Measurements from ENCODE around the gene KIF20B. TPM values are rescaled to one million over a fixed set of nuclear protein-coding genes. Genes with fewer than 3 reads are reported as not detected.
"Not testable (repeated sequence)": the region's sequence is repeated elsewhere in the genome, so short reads cannot be mapped to it uniquely, and the experiment has no call there.

KIF20B gene
- total RNA-seq, 1 donor = 25.8 TPM

GRCh38 chr10:89755374-89755773 lies 54.0 kb downstream of the KIF20B start:
- TF ChIP-seq, protein P1, sequence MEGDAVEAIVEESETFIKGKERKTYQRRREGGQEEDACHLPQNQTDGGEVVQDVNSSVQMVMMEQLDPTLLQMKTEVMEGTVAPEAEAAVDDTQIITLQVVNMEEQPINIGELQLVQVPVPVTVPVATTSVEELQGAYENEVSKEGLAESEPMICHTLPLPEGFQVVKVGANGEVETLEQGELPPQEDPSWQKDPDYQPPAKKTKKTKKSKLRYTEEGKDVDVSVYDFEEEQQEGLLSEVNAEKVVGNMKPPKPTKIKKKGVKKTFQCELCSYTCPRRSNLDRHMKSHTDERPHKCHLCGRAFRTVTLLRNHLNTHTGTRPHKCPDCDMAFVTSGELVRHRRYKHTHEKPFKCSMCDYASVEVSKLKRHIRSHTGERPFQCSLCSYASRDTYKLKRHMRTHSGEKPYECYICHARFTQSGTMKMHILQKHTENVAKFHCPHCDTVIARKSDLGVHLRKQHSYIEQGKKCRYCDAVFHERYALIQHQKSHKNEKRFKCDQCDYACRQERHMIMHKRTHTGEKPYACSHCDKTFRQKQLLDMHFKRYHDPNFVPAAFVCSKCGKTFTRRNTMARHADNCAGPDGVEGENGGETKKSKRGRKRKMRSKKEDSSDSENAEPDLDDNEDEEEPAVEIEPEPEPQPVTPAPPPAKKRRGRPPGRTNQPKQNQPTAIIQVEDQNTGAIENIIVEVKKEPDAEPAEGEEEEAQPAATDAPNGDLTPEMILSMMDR (IDR thresholded peaks at IDR 0.05; ENCODE audit: insufficient read depth, low read length) = no peak
- H3K4me3 ChIP-seq (ENCODE audit: low read depth, low read length) = no peak overlapping the region
- DNase-seq (ENCODE audit: low read depth) = no peak

- no peak overlapping the region for H3K4me3 ChIP-seq (ENCODE audit: low read depth, low read length)
- TF ChIP-seq, protein P1 (IDR thresholded peaks at IDR 0.05; ENCODE audit: insufficient read depth, low read length) = no peak
- DNase-seq (ENCODE audit: low read depth) = no peak
Observed at GRCh38 chr10:89759531-89759930, 58.1 kb downstream of the KIF20B start.

- not testable (repeated sequence) for DNase-seq (ENCODE audit: low read depth); H3K4me3 ChIP-seq (ENCODE audit: low read depth, low read length)
Observed at GRCh38 chr10:89763671-89764070, 62.3 kb downstream of the KIF20B start.

GRCh38 chr10:89771684-89772083 lies 70.3 kb downstream of the KIF20B start:
- TF ChIP-seq, protein P1 (IDR thresholded peaks at IDR 0.05; ENCODE audit: insufficient read depth, low read length) = no peak
- DNase-seq (ENCODE audit: low read depth) = no peak
- H3K4me3 ChIP-seq (ENCODE audit: low read depth, low read length) = no peak overlapping the region

DNA sequence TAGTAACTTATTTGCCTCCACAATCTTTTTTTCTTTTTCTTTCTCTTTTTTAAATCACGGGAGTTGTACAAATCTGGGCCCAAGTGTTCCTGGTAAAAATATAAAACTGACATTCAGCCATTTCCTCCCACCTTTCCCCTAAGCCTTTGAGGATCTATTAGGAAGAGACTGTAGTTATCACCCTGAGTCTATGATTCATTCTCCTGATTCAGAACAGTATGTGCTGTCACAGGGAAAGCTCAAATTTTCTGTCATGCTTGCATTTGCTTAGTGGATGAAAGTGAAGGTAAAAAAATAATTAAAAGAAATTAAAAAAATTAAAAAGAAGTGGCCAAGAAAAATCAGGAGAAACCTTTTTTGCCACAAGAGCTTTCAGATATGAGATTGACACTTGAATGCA lies 71.7 kb downstream of the KIF20B start:
- TF ChIP-seq, protein P1 (IDR thresholded peaks at IDR 0.05; ENCODE audit: insufficient read depth, low read length) = no peak
- DNase-seq (ENCODE audit: low read depth) = no peak
- H3K4me3 ChIP-seq (ENCODE audit: low read depth, low read length) = no peak overlapping the region

- DNase-seq (ENCODE audit: low read depth) = no peak
- H3K4me3 ChIP-seq (ENCODE audit: low read depth, low read length) = no peak overlapping the region
- TF ChIP-seq, protein P1 (IDR thresholded peaks at IDR 0.05; ENCODE audit: insufficient read depth, low read length) = no peak
Observed at GRCh38 chr10:89776665-89777064, 75.3 kb downstream of the KIF20B start.

- DNase-seq (ENCODE audit: low read depth) = no peak
- no peak overlapping the region for H3K4me3 ChIP-seq (ENCODE audit: low read depth, low read length)
- TF ChIP-seq, protein P1 (IDR thresholded peaks at IDR 0.05; ENCODE audit: insufficient read depth, low read length) = no peak
Observed at GRCh38 chr10:89782470-89782869, 81.1 kb downstream of the KIF20B start.
